Glomerular visceral epithelial cell (primary cell): ENCODE data around the gene RNH1.
"Not testable (repeated sequence)": the region's sequence is repeated elsewhere in the genome, so short reads cannot be mapped to it uniquely, and the experiment has no call there.

Experiments
- DNase-seq: peaks from one replicate; pipeline ENCODE4 v3.0.0-alpha.2; 2016; ENCODE audit errors: extremely low spot score

Gene RNH1

DNA sequence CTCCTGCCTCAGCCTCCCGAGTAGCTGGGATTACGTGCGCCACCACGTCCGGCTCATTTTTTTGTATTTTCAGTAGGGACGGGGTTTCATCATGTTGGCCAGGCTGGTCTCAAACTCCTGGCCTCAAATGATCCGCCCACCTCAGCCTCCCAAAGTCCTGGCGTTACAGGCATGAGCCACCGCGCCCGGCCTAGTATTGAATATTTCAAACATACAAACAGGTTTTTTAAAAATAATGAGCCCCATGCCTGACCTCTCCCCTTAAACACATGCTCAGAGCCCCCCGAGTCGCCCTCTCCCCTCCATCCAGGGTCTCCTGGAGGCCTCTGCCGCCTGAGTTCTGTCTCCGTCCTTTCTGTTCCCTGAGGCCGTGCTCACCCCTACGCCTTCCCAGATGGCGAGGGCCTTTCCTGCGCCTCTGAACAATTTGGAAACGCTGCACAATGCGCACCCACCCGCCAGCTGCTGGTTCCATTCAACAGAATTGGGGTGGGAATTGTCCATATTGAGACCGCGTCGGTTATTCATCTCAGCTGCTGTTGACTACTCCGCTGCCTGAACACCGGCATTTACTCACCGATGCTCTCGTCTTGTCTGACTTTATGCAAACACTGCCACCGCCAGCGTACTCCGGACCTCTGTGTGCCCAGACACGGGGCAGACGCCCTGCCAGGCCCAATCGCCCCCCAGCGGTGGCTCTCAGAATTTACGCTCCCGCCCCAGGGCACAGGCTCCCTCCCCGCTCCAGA, 13.6 kb upstream of the RNH1 start:
- DNase-seq = no peak

DNA sequence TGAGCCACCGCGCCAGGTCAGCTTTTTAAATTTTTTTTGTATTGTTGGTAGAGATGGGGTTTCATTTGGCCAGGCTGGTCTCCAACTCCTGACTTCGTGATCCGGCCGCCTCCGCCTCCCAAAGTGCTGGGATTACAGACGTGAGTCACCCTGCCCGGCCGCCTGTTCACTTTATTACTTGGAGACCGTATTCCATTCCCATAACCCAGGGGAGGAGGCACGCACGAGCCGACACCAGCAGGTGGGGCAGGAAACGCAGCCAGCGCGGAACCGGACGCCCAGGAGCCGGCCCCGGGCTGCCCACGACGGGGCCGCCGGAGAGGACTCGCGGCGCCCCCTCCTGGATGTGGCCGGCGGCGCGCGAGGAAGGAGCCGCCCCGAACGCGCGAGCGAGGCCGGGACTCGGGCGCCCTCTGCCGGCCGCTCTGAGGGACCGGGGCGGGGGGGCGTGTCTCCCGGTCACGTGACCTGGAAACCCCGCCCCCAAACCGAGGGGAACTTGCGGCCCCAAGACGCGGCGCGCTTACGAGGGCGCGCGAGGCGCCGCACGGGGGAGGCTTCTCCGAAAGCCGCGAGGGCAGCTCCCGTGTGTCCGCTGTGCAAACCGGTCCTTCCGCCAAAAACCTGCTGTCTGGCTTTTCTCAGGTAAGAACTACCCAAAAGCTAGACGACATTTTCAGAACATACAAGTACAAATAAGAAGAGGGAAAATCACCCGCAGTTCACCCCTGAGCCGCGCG, 11.6 kb upstream of the RNH1 start:
- DNase-seq = peak; percentile 96

- not testable (repeated sequence) for DNase-seq
Observed at GRCh38 chr11:516918-517685, 10.1 kb upstream of the RNH1 start.

DNA sequence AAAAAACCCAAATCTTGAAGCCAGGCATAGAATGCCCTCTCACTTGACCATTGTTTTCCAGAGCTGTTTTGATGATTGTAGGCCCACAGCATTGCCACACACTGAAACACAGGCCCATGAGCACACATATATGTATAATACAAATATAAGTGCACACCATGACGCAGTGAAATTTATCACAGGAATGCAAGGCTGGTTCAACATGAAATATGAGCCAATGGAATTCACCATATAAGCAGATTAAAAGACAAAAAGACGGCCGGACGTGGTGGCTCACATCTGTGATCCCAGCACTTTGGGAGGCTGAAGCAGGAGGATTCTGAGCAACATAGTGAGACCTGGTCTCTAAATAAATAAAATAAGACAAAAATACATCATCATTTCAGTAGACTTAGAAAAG, 9.4 kb upstream of the RNH1 start:
- no peak for DNase-seq

DNA sequence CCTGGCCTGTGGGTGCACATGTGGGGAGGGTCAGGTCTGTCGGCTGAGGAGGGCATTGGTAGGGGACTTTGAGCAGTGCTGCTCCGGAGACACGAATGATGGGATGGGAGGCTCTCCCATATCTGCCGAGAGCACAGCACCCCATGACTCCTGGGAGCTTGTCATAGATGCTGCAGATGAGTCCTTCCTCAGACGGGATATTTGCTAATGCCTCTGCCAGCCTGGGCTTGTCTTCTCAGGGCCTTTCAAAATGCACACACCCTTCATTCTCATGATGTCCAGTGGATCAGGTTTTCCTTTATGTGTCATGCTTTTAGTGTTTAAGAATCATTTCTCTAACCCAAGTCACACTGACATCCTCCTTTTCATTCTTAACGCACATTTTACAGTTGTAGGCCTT, 8.1 kb upstream of the RNH1 start:
- no peak for DNase-seq

- no peak for DNase-seq
Observed at GRCh38 chr11:514606-515005, 7.6 kb upstream of the RNH1 start.

DNA sequence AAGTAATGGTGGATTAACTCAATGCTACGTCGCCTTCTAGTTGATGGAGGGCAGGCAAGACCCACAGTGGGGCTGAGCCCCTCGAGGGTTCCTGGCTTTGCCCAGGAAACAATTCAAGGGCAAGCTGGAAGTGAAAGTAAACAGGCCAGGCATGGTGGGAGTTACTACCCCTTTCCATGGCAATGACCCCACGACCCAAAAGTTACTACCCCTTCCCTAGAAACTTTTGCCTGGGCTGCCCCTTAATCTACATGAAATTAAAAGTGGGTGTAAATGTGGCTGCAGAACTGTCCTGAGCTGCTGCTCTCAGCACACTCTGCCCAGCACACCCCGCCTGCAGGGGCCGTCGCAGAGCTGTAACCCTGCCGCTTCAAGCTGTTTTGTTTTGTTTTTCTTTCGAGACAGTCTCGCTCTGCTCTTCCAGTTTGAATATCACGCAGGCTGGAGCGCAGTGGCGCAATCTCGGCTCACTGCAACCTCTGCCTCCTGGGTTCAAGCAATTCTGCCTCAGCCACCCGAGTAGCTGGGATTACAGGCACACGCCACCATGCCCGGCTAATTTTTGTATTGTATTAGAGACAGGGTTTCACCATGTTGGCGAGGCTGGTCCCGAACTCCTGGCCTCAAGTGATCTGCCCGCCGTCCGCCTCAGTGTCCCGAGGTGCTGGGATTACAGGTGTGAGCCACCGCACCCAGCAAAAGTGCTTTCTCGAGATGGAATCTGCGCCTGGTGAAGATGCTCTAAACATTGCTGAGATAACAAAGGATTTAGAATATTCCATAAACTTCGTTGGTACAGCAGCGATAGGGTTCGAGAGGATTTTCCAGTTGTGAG, 5.9 kb upstream of the RNH1 start:
- no peak for DNase-seq

DNA sequence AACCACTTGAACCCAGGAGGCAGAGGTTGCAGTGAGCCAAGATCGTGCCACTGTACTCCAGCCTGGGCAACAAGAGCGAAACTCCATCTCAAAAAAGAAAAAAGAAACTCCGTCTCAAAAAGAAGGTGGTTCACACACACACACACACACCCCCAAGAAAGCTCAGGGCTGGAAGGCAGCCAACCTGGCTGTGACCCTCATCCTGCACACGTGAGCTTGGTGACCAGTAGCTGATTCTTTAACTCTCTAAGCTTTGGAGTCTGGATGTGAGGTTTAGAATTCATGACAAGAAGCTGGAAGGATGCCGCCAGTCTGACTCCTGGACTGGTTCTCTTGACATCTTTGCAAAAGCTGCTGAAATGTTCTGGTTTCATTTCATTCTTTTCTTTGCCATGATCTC, 1.9 kb upstream of the RNH1 start:
- DNase-seq = no peak

- DNase-seq = no peak
Observed at GRCh38 chr11:507727-508515, 879 bp upstream of the RNH1 start.

DNA sequence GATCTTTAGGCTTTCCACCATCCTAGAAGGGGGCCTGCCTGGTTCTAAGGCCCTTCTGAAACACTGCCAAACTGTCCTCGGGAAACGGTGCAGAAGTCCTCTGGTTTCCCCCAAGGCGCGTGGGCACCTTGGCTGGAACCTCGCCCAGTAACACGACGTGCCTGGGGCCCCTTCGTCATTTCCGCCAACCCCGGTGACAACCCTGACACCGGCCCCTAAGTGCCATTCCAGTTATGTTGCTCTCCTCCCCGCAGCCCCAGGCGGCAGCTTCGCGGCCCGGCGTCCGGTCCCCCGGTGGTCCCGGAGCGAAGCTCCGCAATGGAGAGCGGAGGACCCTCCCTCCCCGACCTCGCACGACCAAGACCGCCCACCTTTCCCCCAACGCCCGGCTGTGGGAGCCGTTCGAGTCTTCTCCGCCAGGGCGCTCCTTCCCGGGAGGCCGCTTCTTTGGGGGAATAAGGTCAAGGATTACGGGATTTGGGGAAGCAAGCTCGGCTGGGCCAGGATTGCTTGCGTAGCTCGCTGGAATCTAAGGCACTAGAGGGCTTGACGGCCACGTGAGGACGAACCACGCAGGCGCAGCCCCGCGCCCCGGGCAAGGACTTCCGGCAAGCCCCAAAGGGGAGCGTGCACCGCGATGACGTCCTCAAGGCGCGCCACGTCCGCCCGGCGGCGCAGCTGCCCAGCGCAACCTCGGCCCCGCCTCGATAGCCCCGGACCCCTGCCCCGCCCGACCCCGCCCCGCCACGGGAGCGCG, 626 bp downstream of the RNH1 start:
- DNase-seq = peak; percentile 96

DNA sequence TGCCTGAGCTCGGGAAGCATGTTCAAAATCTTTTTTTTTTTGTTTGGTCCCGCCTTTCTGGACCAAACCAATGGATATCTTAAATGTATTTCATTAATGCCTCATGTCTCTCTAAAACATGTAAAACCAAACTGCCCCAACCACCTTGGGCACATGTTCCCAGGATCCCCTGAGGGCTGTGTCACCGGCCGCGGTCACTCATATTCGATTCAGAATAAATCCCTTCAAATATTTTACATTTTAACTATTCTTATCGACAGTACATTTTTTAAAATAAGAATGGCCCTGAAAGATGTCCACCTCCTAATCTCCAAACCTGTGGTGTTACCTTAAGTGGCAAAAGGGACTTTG, 2.1 kb downstream of the RNH1 start:
- no peak for DNase-seq

DNA sequence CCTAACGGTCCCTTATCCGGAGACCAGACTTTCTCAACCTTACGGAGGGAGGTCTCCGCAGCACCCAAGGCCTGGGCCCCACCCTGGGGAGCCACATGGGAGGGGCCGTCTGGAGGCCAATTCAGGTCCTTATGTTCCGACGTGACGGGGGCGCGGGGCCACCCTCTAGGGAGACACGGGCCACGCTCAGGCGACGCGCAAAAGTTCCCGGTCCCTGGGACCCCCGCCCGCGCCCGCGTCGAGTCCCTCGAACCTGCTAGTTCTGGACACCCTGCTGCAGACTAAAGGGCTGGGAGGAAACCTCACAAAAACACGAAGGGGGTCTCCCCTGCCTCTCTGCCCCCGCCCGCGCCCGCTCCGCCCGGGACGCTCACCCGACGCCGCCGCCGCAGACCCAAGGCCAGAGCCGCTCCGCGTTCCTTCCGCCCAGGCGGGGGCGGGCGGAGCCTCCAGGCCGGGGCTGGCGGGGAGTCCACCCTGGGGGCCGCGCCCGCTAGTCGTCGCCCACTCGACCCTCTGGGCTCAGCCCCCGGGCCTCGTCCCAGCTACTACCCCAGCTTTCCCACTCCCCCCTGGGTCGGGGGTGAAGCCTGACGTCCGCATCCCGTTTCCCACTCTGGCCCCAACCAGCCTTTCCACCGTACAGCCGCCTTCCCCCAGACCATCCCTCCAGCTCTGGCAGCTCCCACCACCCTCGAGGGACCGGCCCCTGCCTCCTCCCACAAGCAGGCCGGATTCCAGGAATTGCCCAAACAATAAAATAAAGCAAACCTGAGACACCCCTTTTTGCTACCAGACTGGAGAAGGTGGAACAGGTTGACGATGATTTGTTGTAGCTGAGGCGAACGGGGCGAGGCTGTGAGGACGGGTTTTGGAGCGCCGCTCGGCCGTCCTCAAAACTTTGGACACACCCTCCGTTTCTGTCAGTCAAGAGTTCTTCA, 2.7 kb downstream of the RNH1 start:
- DNase-seq = no peak

DNA sequence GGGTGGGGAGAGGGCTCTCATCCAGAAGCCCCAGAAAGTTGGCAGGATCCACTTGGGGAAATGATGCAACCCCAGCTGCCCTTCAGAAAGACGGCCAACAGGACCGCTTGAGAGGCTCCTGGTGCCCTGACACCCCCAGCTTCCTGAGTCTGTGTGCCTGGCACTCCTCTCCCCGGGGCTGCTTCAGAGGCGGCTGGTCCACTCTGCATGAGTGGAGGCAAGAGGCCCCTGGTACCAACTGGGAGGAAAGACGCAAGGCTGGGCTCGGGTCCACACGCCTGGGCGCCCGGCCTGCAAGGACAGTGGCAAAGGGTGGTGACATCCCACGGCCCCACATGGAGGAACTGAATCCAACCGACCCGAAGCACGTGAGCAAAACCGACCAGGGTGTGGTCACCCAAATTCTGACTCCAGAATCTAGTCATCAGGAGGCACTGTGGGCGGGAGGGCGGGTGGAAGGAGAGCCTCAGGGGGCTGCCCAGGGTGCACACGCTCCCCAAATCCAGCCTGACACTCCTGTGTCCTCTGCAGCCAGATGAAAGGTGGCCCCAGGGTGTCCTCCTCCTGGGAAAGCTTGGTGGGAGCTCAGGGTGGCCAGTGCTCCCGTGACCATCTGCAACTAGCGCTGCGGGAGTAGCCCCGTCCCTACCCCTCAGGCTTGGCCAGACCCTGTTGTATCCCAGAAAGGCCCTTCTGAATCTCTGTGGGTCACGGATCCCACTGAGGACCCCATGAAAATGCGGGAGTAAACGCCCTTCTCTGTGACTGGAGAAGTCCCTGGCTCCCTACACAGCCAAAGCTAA, 3.7 kb downstream of the RNH1 start:
- no peak for DNase-seq

GRCh38 chr11:502288-503178, 4.5 kb downstream of the RNH1 start:
- no peak for DNase-seq

- no peak for DNase-seq
Observed at GRCh38 chr11:501683-502287, 5.3 kb downstream of the RNH1 start.

DNA sequence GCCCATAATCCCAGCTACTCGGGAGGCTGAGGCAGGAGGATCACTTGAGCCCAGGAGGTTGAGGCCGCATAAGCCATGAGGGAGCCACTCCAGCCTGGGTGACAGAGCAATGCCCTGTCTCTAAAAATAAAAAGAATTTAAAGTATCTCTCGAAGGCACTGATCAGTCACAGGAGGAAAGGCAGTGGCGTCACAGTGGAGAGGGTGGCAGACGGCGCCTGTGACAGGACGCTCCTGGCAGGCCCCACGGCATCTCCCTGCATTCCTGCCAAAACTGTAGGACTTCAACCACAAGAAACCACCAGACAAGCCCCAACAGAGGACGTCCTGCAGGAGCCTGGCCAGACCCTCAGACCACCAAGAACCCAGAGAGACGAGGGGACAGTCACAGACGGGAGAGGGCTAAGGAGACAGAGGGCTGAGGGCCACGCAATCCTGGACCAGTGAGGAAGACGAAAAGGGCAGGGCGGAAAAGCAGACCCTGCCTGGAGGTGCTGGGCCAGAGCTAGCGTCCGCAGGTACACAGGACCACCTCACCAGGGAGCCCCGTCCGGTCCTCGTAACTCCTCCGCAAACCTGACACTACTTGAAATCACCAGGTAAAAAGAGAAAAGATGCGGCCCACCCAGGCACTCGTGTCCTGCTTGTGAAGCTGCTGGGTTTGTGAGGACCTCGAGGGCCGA, 5.9 kb downstream of the RNH1 start:
- DNase-seq = no peak
